ENCODE data around the gene CHRNB4.
"Not testable (repeated sequence)": the region's sequence is repeated elsewhere in the genome, so short reads cannot be mapped to it uniquely, and the experiment has no call there.

- TF ChIP-seq CTCF (conservative IDR thresholded peaks at IDR 0.05); EZH2 (IDR thresholded peaks at IDR 0.05; ENCODE audit: low read depth): not testable (repeated sequence)
These were observed 42.6 kb upstream of the CHRNB4 start for GRCh38 chr15:78683599-78683998.
